GM23338 (cell line): ENCODE data around the gene ST3GAL2. TPM values are rescaled to one million over a fixed set of nuclear protein-coding genes. Genes with fewer than 3 reads are reported as not detected.

Source experiments
- ATAC-seq: fragments of 200-7000 bp; cut with Tn5 transposase; 3 replicates; pipeline ENCODE4 v1.9.1; 2020
- DNase-seq: peaks from one replicate; pipeline ENCODE4 v3.0.0-alpha.2; 2015; ENCODE audit warnings: low spot score
- H2AFZ ChIP-seq: fragments of 200-600 bp; sonication (generic); 2 replicates; pipeline ENCODE4 v1.8.0; 2016; ENCODE audit warnings: antibody characterized with exemption, mild to moderate bottlenecking, moderate library complexity
- H3F3A ChIP-seq: fragments of 200-600 bp; sonication (generic); replicated peaks from 2 replicates; pipeline ENCODE4 v1.8.0; 2017; ENCODE audit warnings: antibody characterized with exemption, mixed run types, low read depth
- H3K27ac ChIP-seq: fragments of 200-600 bp; sonication (generic); 2 replicates; pipeline ENCODE4 v1.6.1; 2016; ENCODE audit warnings: low read depth
- H3K27me3 ChIP-seq: fragments of 200-600 bp; sonication (generic); 2 replicates; pipeline ENCODE4 v1.8.0; 2016; ENCODE audit warnings: mild to moderate bottlenecking, mixed run types, moderate library complexity; ENCODE audit not compliant: insufficient read depth
- H3K36me3 ChIP-seq: fragments of 200-600 bp; sonication (generic); 2 replicates; pipeline ENCODE4 v1.8.0; 2016; ENCODE audit warnings: mild to moderate bottlenecking; ENCODE audit not compliant: insufficient read depth
- H3K4me1 ChIP-seq: fragments of 200-600 bp; sonication (generic); 2 replicates; pipeline ENCODE4 v1.8.0; 2016; ENCODE audit warnings: mild to moderate bottlenecking, moderate library complexity; ENCODE audit not compliant: insufficient read depth
- H3K4me2 ChIP-seq: fragments of 200-600 bp; sonication (generic); 2 replicates; pipeline ENCODE4 v1.7.1; 2017; ENCODE audit warnings: mixed run types
- H3K4me3 ChIP-seq: fragments of 200-600 bp; sonication (generic); 2 replicates; pipeline ENCODE4 v1.6.1; 2016; ENCODE audit warnings: mixed run types
- H3K79me2 ChIP-seq: fragments of 200-600 bp; sonication (generic); replicated peaks from 2 replicates; pipeline ENCODE4 v1.8.0; 2017; ENCODE audit warnings: mild to moderate bottlenecking; ENCODE audit not compliant: insufficient read depth
- H3K9me2 ChIP-seq: fragments of 200-600 bp; sonication (generic); 2 replicates; pipeline ENCODE4 v1.8.0; 2017; ENCODE audit not compliant: insufficient read depth
- H4K20me1 ChIP-seq: fragments of 200-600 bp; sonication (generic); replicated peaks from 2 replicates; pipeline ENCODE4 v1.8.0; 2017; ENCODE audit warnings: mild to moderate bottlenecking; ENCODE audit not compliant: insufficient read depth
- H3K27ac Mint-ChIP-seq: 2 replicates; pipeline ENCODE4 v1.8.0; 2020; ENCODE audit warnings: inconsistent platforms, mild to moderate bottlenecking, moderate library complexity, mixed read lengths
- H3K27me3 Mint-ChIP-seq: 3 replicates; pipeline ENCODE4 v1.8.0; 2022; ENCODE audit warnings: low read depth, mild to moderate bottlenecking, moderate library complexity, mixed read lengths, inconsistent platforms; ENCODE audit not compliant: insufficient read depth, poor library complexity
- H3K36me3 Mint-ChIP-seq: 3 replicates; pipeline ENCODE4 v1.8.0; 2021; ENCODE audit warnings: low read depth, mild to moderate bottlenecking, inconsistent platforms, moderate library complexity, mixed read lengths
- H3K4me1 Mint-ChIP-seq: 3 replicates; pipeline ENCODE4 v1.8.0; 2020; ENCODE audit warnings: mild to moderate bottlenecking, inconsistent platforms, mixed read lengths
- H3K4me3 Mint-ChIP-seq: 3 replicates; pipeline ENCODE4 v1.8.0; 2021; ENCODE audit warnings: moderate library complexity, mild to moderate bottlenecking, inconsistent platforms, mixed read lengths
- H3K9me3 Mint-ChIP-seq: 3 replicates; pipeline ENCODE4 v1.8.0; 2020; ENCODE audit warnings: moderate library complexity, mild to moderate bottlenecking, inconsistent platforms, mixed read lengths
- EZH2 ChIP-seq: fragments of 200-600 bp; sonication (generic); IDR thresholded peaks from one replicate; pipeline ENCODE4 v1.8.0; 2017; ENCODE audit warnings: antibody characterized with exemption, mild to moderate bottlenecking, low read depth; ENCODE audit not compliant: unreplicated experiment
- EZH2phosphoT487 ChIP-seq: fragments of 200-600 bp; sonication (generic); IDR thresholded peaks from one replicate; pipeline ENCODE4 v1.8.1; 2018; ENCODE audit warnings: antibody characterized with exemption; ENCODE audit not compliant: unreplicated experiment
- JUNB ChIP-seq: IDR thresholded peaks from one replicate; pipeline ENCODE4 v1.6.1; 2016; ENCODE audit warnings: antibody characterized with exemption; ENCODE audit not compliant: unreplicated experiment
- NANOG ChIP-seq: IDR thresholded peaks from 2 replicates; pipeline ENCODE4 v1.6.1; 2016; ENCODE audit warnings: antibody characterized with exemption, borderline replicate concordance
- ZNF114 ChIP-seq: fragments of 250-450 bp; sonication (Bioruptor Pico); IDR thresholded peaks from 2 replicates; pipeline ENCODE4 v1.5.0; 2020; ENCODE audit warnings: mild to moderate bottlenecking, moderate library complexity
- ZNF331 ChIP-seq: fragments of 250-450 bp; sonication (Bioruptor Pico); IDR thresholded peaks from 2 replicates; pipeline ENCODE4 v1.5.0; 2020; ENCODE audit warnings: low read depth, mild to moderate bottlenecking, moderate library complexity
- polyA plus RNA-seq: library from polyadenylated mRNA; unstranded; fragments of >200 nt; fragmentation: Nextera tagmentation; extraction: Ambion mirVana; gene quantifications from 2 replicates; pipeline ENCODE4 v1.2.1, GENCODE V29; 2016
- total RNA-seq: library from RNA; depleted of rRNA; stranded (reverse); fragments of >200 nt; shearing (Covaris generic); gene quantifications from 2 replicates; pipeline ENCODE4 v1.2.3, GENCODE V29; 2014
- TF ChIP-seq, protein P1 (sequence below): fragments of 250-450 bp; sonication (Bioruptor Pico); IDR thresholded peaks from 2 replicates; pipeline ENCODE4 v1.5.0; 2020; ENCODE audit warnings: mild to moderate bottlenecking, moderate library complexity
- TF ChIP-seq, protein P2 (sequence below): IDR thresholded peaks from 2 replicates; pipeline ENCODE4 v1.6.1; 2016; ENCODE audit warnings: antibody characterized with exemption

Gene ST3GAL2
- total and polyA plus RNA-seq, 2 experiments from 2014 or later: 12.3 to 39.8 TPM

- H3F3A ChIP-seq: no peaks in the 10 kb centered on the region
- H3K36me3 ChIP-seq: no peaks in the 10 kb centered on the region
- no peaks in the 10 kb centered on the region for H3K4me1 ChIP-seq
- H3K79me2 ChIP-seq: no peaks in the 10 kb centered on the region
- ATAC-seq: no peak
- no peak overlapping the region for H3K4me3 ChIP-seq
- TF ChIP-seq, protein P1, sequence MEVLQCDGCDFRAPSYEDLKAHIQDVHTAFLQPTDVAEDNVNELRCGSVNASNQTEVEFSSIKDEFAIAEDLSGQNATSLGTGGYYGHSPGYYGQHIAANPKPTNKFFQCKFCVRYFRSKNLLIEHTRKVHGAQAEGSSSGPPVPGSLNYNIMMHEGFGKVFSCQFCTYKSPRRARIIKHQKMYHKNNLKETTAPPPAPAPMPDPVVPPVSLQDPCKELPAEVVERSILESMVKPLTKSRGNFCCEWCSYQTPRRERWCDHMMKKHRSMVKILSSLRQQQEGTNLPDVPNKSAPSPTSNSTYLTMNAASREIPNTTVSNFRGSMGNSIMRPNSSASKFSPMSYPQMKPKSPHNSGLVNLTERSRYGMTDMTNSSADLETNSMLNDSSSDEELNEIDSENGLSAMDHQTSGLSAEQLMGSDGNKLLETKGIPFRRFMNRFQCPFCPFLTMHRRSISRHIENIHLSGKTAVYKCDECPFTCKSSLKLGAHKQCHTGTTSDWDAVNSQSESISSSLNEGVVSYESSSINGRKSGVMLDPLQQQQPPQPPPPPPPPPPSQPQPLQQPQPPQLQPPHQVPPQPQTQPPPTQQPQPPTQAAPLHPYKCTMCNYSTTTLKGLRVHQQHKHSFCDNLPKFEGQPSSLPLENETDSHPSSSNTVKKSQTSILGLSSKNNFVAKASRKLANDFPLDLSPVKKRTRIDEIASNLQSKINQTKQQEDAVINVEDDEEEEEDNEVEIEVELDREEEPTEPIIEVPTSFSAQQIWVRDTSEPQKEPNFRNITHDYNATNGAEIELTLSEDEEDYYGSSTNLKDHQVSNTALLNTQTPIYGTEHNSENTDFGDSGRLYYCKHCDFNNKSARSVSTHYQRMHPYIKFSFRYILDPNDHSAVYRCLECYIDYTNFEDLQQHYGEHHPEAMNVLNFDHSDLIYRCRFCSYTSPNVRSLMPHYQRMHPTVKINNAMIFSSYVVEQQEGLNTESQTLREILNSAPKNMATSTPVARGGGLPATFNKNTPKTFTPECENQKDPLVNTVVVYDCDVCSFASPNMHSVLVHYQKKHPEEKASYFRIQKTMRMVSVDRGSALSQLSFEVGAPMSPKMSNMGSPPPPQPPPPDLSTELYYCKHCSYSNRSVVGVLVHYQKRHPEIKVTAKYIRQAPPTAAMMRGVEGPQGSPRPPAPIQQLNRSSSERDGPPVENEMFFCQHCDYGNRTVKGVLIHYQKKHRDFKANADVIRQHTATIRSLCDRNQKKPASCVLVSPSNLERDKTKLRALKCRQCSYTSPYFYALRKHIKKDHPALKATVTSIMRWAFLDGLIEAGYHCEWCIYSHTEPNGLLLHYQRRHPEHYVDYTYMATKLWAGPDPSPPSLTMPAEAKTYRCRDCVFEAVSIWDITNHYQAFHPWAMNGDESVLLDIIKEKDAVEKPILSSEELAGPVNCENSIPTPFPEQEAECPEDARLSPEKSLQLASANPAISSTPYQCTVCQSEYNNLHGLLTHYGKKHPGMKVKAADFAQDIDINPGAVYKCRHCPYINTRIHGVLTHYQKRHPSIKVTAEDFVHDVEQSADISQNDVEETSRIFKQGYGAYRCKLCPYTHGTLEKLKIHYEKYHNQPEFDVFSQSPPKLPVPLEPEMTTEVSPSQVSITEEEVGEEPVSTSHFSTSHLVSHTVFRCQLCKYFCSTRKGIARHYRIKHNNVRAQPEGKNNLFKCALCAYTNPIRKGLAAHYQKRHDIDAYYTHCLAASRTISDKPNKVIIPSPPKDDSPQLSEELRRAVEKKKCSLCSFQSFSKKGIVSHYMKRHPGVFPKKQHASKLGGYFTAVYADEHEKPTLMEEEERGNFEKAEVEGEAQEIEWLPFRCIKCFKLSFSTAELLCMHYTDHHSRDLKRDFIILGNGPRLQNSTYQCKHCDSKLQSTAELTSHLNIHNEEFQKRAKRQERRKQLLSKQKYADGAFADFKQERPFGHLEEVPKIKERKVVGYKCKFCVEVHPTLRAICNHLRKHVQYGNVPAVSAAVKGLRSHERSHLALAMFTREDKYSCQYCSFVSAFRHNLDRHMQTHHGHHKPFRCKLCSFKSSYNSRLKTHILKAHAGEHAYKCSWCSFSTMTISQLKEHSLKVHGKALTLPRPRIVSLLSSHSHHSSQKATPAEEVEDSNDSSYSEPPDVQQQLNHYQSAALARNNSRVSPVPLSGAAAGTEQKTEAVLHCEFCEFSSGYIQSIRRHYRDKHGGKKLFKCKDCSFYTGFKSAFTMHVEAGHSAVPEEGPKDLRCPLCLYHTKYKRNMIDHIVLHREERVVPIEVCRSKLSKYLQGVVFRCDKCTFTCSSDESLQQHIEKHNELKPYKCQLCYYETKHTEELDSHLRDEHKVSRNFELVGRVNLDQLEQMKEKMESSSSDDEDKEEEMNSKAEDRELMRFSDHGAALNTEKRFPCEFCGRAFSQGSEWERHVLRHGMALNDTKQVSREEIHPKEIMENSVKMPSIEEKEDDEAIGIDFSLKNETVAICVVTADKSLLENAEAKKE (CRISPR knock-in tag): no peak
- TF ChIP-seq NANOG: no peak
- no peak for TF ChIP-seq ZNF114 (CRISPR knock-in tag)
- TF ChIP-seq EZH2phosphoT487: no peak
- TF ChIP-seq ZNF331: no peak
- TF ChIP-seq, protein P2, sequence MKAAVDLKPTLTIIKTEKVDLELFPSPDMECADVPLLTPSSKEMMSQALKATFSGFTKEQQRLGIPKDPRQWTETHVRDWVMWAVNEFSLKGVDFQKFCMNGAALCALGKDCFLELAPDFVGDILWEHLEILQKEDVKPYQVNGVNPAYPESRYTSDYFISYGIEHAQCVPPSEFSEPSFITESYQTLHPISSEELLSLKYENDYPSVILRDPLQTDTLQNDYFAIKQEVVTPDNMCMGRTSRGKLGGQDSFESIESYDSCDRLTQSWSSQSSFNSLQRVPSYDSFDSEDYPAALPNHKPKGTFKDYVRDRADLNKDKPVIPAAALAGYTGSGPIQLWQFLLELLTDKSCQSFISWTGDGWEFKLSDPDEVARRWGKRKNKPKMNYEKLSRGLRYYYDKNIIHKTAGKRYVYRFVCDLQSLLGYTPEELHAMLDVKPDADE: no peak
- TF ChIP-seq JUNB: no peak
- TF ChIP-seq EZH2: no peak
- no peak overlapping the region; the same call in 2 of the 3 replicates for H3K4me3 Mint-ChIP-seq
- H3K27me3 ChIP-seq: no peaks in the 10 kb centered on the region
- no peak for DNase-seq
- no peak overlapping the region for H3K27ac ChIP-seq
- no peaks in the 10 kb centered on the region for H3K9me2 ChIP-seq
- no peaks in the 10 kb centered on the region for H3K9me3 Mint-ChIP-seq
- peaks cover 17% of the 10 kb centered on the region for H3K36me3 Mint-ChIP-seq
- H3K27me3 Mint-ChIP-seq: peaks cover 10% of the 10 kb centered on the region
- H3K4me1 Mint-ChIP-seq: peaks cover 9% of the 10 kb centered on the region; the same call in 2 of the 3 replicates
- no peak overlapping the region for H2AFZ ChIP-seq
- no peaks in the 10 kb centered on the region; the same call in 1 of the 2 replicates for H4K20me1 ChIP-seq
- no peak overlapping the region for H3K4me2 ChIP-seq
- no peak overlapping the region for H3K27ac Mint-ChIP-seq
These were observed 43.1 kb upstream of the ST3GAL2 start for GRCh38 chr16:70481929-70482536.
